Ovary (tissue), 9 donors: ENCODE results near the gene MAPK8IP2. TPM values are rescaled to one million over a fixed set of nuclear protein-coding genes. Genes with fewer than 3 reads are reported as not detected.

Experiments used
- DNase-seq, 5 donors: peaks; one replicate each; pipeline ENCODE4 v3.0.0-alpha.2; 2019 to 2020
- H3K27ac ChIP-seq, 2 donors: fragments of 200-600 bp; one replicate each; pipeline versions ENCODE4 v1.5.1 to v1.8.0; 2019 to 2022
- H3K27me3 ChIP-seq: fragments of 200-600 bp; one replicate; pipeline ENCODE4 v1.8.0; 2022
- H3K36me3 ChIP-seq: fragments of 200-600 bp; sonication (generic); one replicate; pipeline ENCODE4 v1.5.1; 2019
- H3K4me1 ChIP-seq: one replicate; pipeline ENCODE4 v1.8.1; 2013; ENCODE audit warnings: mild to moderate bottlenecking, moderate library complexity; ENCODE audit not compliant: insufficient read depth
- H3K4me3 ChIP-seq: fragments of 200-600 bp; sonication (generic); one replicate; pipeline ENCODE4 v1.5.1; 2017
- H3K9me3 ChIP-seq, 2 donors: fragments of 200-600 bp in 1 of 2; sonication (generic) in 1 of 2; one replicate each; pipeline versions ENCODE4 v1.5.1 to v1.8.1; 2013 to 2019; ENCODE audit warnings: mild to moderate bottlenecking in 1 of 2, moderate library complexity in 1 of 2
- CTCF ChIP-seq, 3 donors: fragments of 450-650 bp in 2 of 3; fragments of 200-600 bp in 1 of 3; IDR thresholded peaks; one replicate each; pipeline versions ENCODE4 v1.5.1 to v1.8.0; 2016 to 2022; ENCODE audit warnings: antibody characterized with exemption in 3 of 3, mild to moderate bottlenecking in 1 of 3
- EP300 ChIP-seq: sonication (generic); formaldehyde crosslinking; IDR thresholded peaks from one replicate; pipeline ENCODE4 v1.6.1; 2017; ENCODE audit warnings: antibody characterized with exemption
- POLR2A ChIP-seq: fragments of 450-650 bp; IDR thresholded peaks from one replicate; pipeline ENCODE4 v1.6.1; 2017; ENCODE audit warnings: antibody characterized with exemption, mild to moderate bottlenecking, moderate library complexity
- WGBS, 3 donors: extraction: QIAGEN DNeasy Blood & Tissue Kit in 1 of 3; methylation state at CpG; one replicate each; pipeline versions ENCODE4 v1.1.5 to v1.1.7; 2013 to 2017; 5-methylcytosine and 5-hydroxymethylcytosine counted together
- intact Hi-C, 4 donors: fragments of 100-400 bp; cut with DNase I; formaldehyde crosslinking; loops; one replicate each; pipeline versions ENCODE4 v1.11.0 to v1.15.1; 2022 to 2023
- polyA plus RNA-seq, 2 donors: library from polyadenylated mRNA; stranded (reverse); fragments of 200-250 nt in 1 of 2; fragments of 350-450 nt in 1 of 2; fragmentation: Illumina TruSeq in 1 of 2; extraction: RNeasy Lipid Tissue Mini Kit (QIAGEN cat#74804) in 1 of 2; gene quantifications; one replicate each; pipeline ENCODE4 v1.2.3, GENCODE V29; 2013 to 2014
- total RNA-seq, 7 donors: library from RNA; depleted of rRNA in 2 of 7; stranded (reverse); fragments of >200 nt in 2 of 7; fragmentation: NEBNext Ultra II Directional in 3 of 7; extraction: Animal tissue kit (Norgen Biotek cat#: 25700) in 3 of 7; gene quantifications; one replicate each; pipeline versions ENCODE4 v1.1.0 to v1.2.4, GENCODE V29; 2016 to 2023
- donor health status: DM: no; HTN: no; CAD: no; lungs with moderate emphysema.
- donor health status: DM: no; HTN: no; CAD: no.
- donor health status: Bipolar disorder and iron deficiency.
- donor health status: DM: yes; HTN: yes; CAD: no.
- donor health status: DM: no; HTN: no; CAD: no.
- donor health status: DM: yes; HTN: yes; CAD: no.

The MAPK8IP2 gene
- total and polyA plus RNA-seq, 9 donors = 1.1 to 28.4 (median 9.4) TPM

GRCh38 chr22:50573491-50574382, 26.9 kb upstream of the MAPK8IP2 start:
- intact Hi-C loops = no loop called here
- H3K36me3 ChIP-seq = no peaks in the 10 kb centered on the region
- 80 to 87% (median 80%) methylated on average over 25 to 26 of the region's 26 CpGs for WGBS, 3 donors

GRCh38 chr22:50574383-50574755, 26.2 kb upstream of the MAPK8IP2 start:
- H3K4me3 ChIP-seq = no peak overlapping the region
- intact Hi-C loops = no loop called here
- 84 to 89% (median 87%) methylated on average over 11 of the region's 11 CpGs for WGBS, 3 donors

More at GRCh38 chr22:50573491-50574382, 26.9 kb upstream of the MAPK8IP2 start:
- Histone ChIP-seq H3K27ac (no peak overlapping the region), H3K4me3 (no peak overlapping the region), H3K9me3 (no peaks in the 10 kb centered on the region), H3K27me3 (no peaks in the 10 kb centered on the region), H3K4me1 (peaks cover 9% of the 10 kb centered on the region)
- no peak for DNase-seq
- TF ChIP-seq CTCF (IDR thresholded peaks at IDR 0.05) (no peak), EP300 (no peak), POLR2A (no peak)

GRCh38 chr22:50575426-50575941, 25.1 kb upstream of the MAPK8IP2 start:
- TF ChIP-seq POLR2A (no peak), EP300 (no peak), CTCF (IDR thresholded peaks at IDR 0.05) (no peak)
- Histone ChIP-seq H3K4me3 (no peak overlapping the region), H3K4me1 (peaks cover 9% of the 10 kb centered on the region), H3K27me3 (no peaks in the 10 kb centered on the region), H3K9me3 (no peaks in the 10 kb centered on the region), H3K36me3 (no peaks in the 10 kb centered on the region), H3K27ac (no peak overlapping the region)
- 72 to 80% (median 77%) methylated on average over 8 of the region's 8 CpGs for WGBS, 3 donors
- DNase-seq = no peak
- intact Hi-C loops = no loop called here

More at GRCh38 chr22:50574383-50574755, 26.2 kb upstream of the MAPK8IP2 start:
- Histone ChIP-seq H3K27ac (no peak overlapping the region), H3K4me1 (peaks cover 9% of the 10 kb centered on the region), H3K27me3 (no peaks in the 10 kb centered on the region), H3K9me3 (no peaks in the 10 kb centered on the region), H3K36me3 (no peaks in the 10 kb centered on the region)
- TF ChIP-seq EP300 (no peak), POLR2A (no peak), CTCF (IDR thresholded peaks at IDR 0.05) (no peak)
- DNase-seq = no peak

- 42 to 54% (median 48%) methylated on average over 5 of the region's 5 CpGs for WGBS, 3 donors
- Histone ChIP-seq H3K4me3 (no peak overlapping the region), H3K36me3 (no peaks in the 10 kb centered on the region), H3K27ac (no peak overlapping the region), H3K4me1 (peaks cover 9% of the 10 kb centered on the region), H3K9me3 (no peaks in the 10 kb centered on the region), H3K27me3 (no peaks in the 10 kb centered on the region)
- intact Hi-C loops = no loop called here
- TF ChIP-seq CTCF (IDR thresholded peaks at IDR 0.05) (no peak), POLR2A (no peak), EP300 (no peak)
- DNase-seq = no peak
Measured at GRCh38 chr22:50576070-50576469, 24.5 kb upstream of the MAPK8IP2 start.
